Vagina (tissue), 2 donors: ENCODE data around the gene ATAD1.

Experiments used
- POLR2A ChIP-seq, 2 donors: fragments of 450-650 bp; IDR thresholded peaks; one replicate each; pipeline ENCODE4 v1.6.1; 2017; ENCODE audit warnings: antibody characterized with exemption in 2 of 2, mild to moderate bottlenecking in 2 of 2, moderate library complexity in 2 of 2
- POLR2AphosphoS5 ChIP-seq, 2 donors: sonication (generic); formaldehyde crosslinking; IDR thresholded peaks; one replicate each; pipeline ENCODE4 v1.9.0; 2017; ENCODE audit warnings: antibody characterized with exemption in 2 of 2, mild to moderate bottlenecking in 2 of 2, low read depth in 1 of 2; ENCODE audit not compliant: insufficient read depth in 1 of 2
- TF ChIP-seq, protein P1 (sequence below), 3 experiments: fragments of 450-650 bp in 2 of 3; fragments of 200-600 bp in 1 of 3; sonication (generic) in 1 of 3; IDR thresholded peaks; one replicate each; pipeline ENCODE4 v1.5.1; 2017 to 2019; ENCODE audit warnings: antibody characterized with exemption in 3 of 3, mild to moderate bottlenecking in 2 of 3, moderate library complexity in 2 of 3

DNA sequence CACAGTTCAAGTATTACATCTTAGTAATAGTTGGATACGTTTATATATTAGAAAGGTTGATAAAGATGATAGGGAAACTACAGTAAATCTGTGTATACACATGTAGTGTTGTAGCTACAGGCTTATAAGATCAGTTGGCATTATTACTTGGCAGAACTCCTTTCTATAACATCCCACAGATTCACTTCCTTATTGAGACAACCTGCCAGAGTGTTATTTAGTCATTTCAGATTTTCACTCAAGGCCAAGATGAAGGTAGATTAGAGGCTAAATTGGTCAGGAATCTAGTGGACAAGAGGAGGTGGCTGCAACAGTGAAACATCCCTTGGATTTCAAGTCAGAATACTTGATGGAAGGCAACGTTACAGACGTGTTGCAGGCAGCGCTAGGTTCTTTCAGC is 95.3 kb downstream of the ATAD1 start:
- TF ChIP-seq, protein P1, sequence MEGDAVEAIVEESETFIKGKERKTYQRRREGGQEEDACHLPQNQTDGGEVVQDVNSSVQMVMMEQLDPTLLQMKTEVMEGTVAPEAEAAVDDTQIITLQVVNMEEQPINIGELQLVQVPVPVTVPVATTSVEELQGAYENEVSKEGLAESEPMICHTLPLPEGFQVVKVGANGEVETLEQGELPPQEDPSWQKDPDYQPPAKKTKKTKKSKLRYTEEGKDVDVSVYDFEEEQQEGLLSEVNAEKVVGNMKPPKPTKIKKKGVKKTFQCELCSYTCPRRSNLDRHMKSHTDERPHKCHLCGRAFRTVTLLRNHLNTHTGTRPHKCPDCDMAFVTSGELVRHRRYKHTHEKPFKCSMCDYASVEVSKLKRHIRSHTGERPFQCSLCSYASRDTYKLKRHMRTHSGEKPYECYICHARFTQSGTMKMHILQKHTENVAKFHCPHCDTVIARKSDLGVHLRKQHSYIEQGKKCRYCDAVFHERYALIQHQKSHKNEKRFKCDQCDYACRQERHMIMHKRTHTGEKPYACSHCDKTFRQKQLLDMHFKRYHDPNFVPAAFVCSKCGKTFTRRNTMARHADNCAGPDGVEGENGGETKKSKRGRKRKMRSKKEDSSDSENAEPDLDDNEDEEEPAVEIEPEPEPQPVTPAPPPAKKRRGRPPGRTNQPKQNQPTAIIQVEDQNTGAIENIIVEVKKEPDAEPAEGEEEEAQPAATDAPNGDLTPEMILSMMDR (IDR thresholded peaks at IDR 0.05) = no peak
- no peak for TF ChIP-seq POLR2A (IDR thresholded peaks at IDR 0.05)
- TF ChIP-seq POLR2AphosphoS5 (IDR thresholded peaks at IDR 0.05; ENCODE audit: insufficient read depth in 1 of 2, low read depth in 1 of 2) = no peak
